A549 (cell line): Measurements from ENCODE around the gene ATXN7. TPM values are rescaled to one million over a fixed set of nuclear protein-coding genes. Genes with fewer than 3 reads are reported as not detected.

ENCODE experiments used
- ATAC-seq, 2 experiments: fragments of 200-7000 bp in 1 of 2; fragments of >200 bp in 1 of 2; cut with Nextera tagmentation in 1 of 2; cut with Tn5 transposase in 1 of 2; 3 replicates each; pipeline versions ENCODE4 v1.8.0 to v1.9.1; 2018 to 2020; ENCODE audit warnings: mild to moderate bottlenecking in 1 of 2, moderate library complexity in 1 of 2
- CTCF ChIA-PET: fragments of 300-600 bp; sonication (Branson Sonifier 250); formaldehyde crosslinking; extraction: SDS; loops from one replicate; lab custom pipeline; 2021; ENCODE audit warnings: antibody characterized with exemption, inconsistent platforms; lab: Yijun Ruan, JAX
- POLR2A ChIA-PET: fragments of 350-600 bp; formaldehyde crosslinking; extraction: SDS; loops from one replicate; lab custom pipeline; 2021; ENCODE audit warnings: antibody characterized with exemption, inconsistent platforms; lab: Yijun Ruan, JAX
- DNase-seq, 2 experiments: peaks; one replicate each; pipeline versions ENCODE4 v3.0.0 to v3.0.0-alpha.2; 2011 to 2016; ENCODE audit warnings: low read depth in 1 of 2, low spot score in 1 of 2
- FAIRE-seq: peaks from 2 replicates; lab custom pipeline; 2011; peaks lifted over from hg19 to GRCh38; lab: Jason Lieb, UNC
- H3K27ac ChIP-seq, 2 experiments: fragments of >200 bp; sonication (Bioruptor Twin); formaldehyde crosslinking; 3 replicates each; pipeline ENCODE4 v1.5.1; 2016 to 2017
- H3K4me1 ChIP-seq: fragments of >200 bp; sonication (Bioruptor Twin); formaldehyde crosslinking; 3 replicates; pipeline ENCODE4 v1.6.1; 2016
- H3K4me2 ChIP-seq: fragments of >200 bp; sonication (Bioruptor Twin); formaldehyde crosslinking; 3 replicates; pipeline ENCODE4 v1.6.1; 2016
- H3K4me3 ChIP-seq: fragments of >200 bp; sonication (Bioruptor Twin); formaldehyde crosslinking; 3 replicates; pipeline ENCODE4 v1.5.1; 2016
- H3K9me3 ChIP-seq: fragments of >200 bp; sonication (Bioruptor Twin); formaldehyde crosslinking; 3 replicates; pipeline ENCODE4 v1.6.1; 2016
- BHLHE40 ChIP-seq: IDR thresholded peaks from 2 replicates; pipeline ENCODE4 v1.6.1; 2012; ENCODE audit warnings: low read depth, low read length, inconsistent platforms
- CHD2 ChIP-seq: fragments of 150-350 bp; IDR thresholded peaks from 2 replicates; pipeline ENCODE4 v1.6.1; 2014; ENCODE audit warnings: low read length; ENCODE audit not compliant: partially characterized antibody
- EHF ChIP-seq: fragments of 250-450 bp; sonication (Bioruptor Pico); IDR thresholded peaks from 2 replicates; pipeline ENCODE4 v1.5.0; 2020; ENCODE audit warnings: mild to moderate bottlenecking
- ESRRA ChIP-seq: fragments of 150-350 bp; IDR thresholded peaks from 2 replicates; pipeline ENCODE4 v1.6.1; 2014; ENCODE audit warnings: mild to moderate bottlenecking, low read length, borderline replicate concordance
- FOSB ChIP-seq: fragments of 250-450 bp; sonication (Bioruptor Pico); IDR thresholded peaks from 2 replicates; pipeline ENCODE4 v1.5.0; 2020; ENCODE audit warnings: mild to moderate bottlenecking, moderate library complexity
- HEYL ChIP-seq: fragments of 250-450 bp; sonication (Bioruptor Pico); IDR thresholded peaks from 2 replicates; pipeline ENCODE4 v1.8.0; 2021; ENCODE audit warnings: mild to moderate bottlenecking, moderate library complexity
- JUNB ChIP-seq: fragments of >200 bp; sonication (Bioruptor Twin); formaldehyde crosslinking; IDR thresholded peaks from 2 replicates; pipeline ENCODE4 v1.6.1; 2016
- KDM1A ChIP-seq: fragments of 200-600 bp; sonication (generic); IDR thresholded peaks from 2 replicates; pipeline ENCODE4 v1.6.1; 2016; ENCODE audit warnings: low read depth, mild to moderate bottlenecking
- MAZ ChIP-seq: fragments of 150-350 bp; IDR thresholded peaks from 2 replicates; pipeline ENCODE4 v1.6.1; 2014; ENCODE audit warnings: antibody characterized with exemption, low read depth, low read length, borderline replicate concordance
- MYC ChIP-seq: IDR thresholded peaks from 2 replicates; pipeline ENCODE4 v1.6.1; 2012; ENCODE audit warnings: mild to moderate bottlenecking, inconsistent platforms, low read length, improper control_type of control experiment, borderline replicate concordance
- RAD21 ChIP-seq, 2 experiments: fragments of >200 bp in 1 of 2; sonication (Bioruptor Twin) in 1 of 2; formaldehyde crosslinking in 1 of 2; IDR thresholded peaks in 1 of 2; conservative IDR thresholded peaks in 1 of 2; 2 replicates in 1 of 2; 3 replicates in 1 of 2; pipeline ENCODE4 v1.6.1; 2012 to 2018; ENCODE audit warnings: inconsistent platforms in 1 of 2
- RFX5 ChIP-seq: fragments of 450-650 bp; IDR thresholded peaks from 2 replicates; pipeline ENCODE4 v1.7.1; 2014; ENCODE audit warnings: antibody characterized with exemption, mild to moderate bottlenecking, moderate library complexity
- TFCP2L1 ChIP-seq: fragments of 250-450 bp; sonication (Bioruptor Pico); IDR thresholded peaks from 2 replicates; pipeline ENCODE4 v1.5.0; 2021; ENCODE audit warnings: mild to moderate bottlenecking
- ZC3H11A ChIP-seq: fragments of 450-650 bp; IDR thresholded peaks from 2 replicates; pipeline ENCODE4 v1.6.1; 2014; ENCODE audit warnings: antibody characterized with exemption, mild to moderate bottlenecking
- ZNF302 ChIP-seq: fragments of 250-450 bp; sonication (Bioruptor Pico); IDR thresholded peaks from 2 replicates; pipeline ENCODE4 v1.9.0; 2021; ENCODE audit warnings: inconsistent platforms, mild to moderate bottlenecking, moderate library complexity
- WGBS: methylation state at CpG from one replicate; pipeline ENCODE4 v1.1.6; 2017; ENCODE audit errors: missing lambda C conversion rate; 5-methylcytosine and 5-hydroxymethylcytosine counted together
- polyA plus RNA-seq, 4 experiments: library from polyadenylated mRNA; depleted of rRNA in 3 of 4; stranded (reverse); fragments of >200 nt; fragmentation: RNase III in 1 of 4; extraction: RNeasy Plus Mini Kit Qiagen cat#74134 plus additional on column Dnase treatment in 1 of 4; gene quantifications; 2 replicates in 3 of 4; 3 replicates in 1 of 4; pipeline ENCODE4 v1.2.3, GENCODE V29; 2011 to 2017
- TF ChIP-seq, protein P1 (sequence below): fragments of >200 bp; sonication (Bioruptor Twin); formaldehyde crosslinking; IDR thresholded peaks from 3 replicates; pipeline ENCODE4 v1.5.1; 2016
- TF ChIP-seq, protein P2 (sequence below): fragments of 200-600 bp; sonication (generic); IDR thresholded peaks from 2 replicates; pipeline ENCODE4 v1.6.1; 2016; ENCODE audit warnings: antibody characterized with exemption, mild to moderate bottlenecking, moderate library complexity
- TF ChIP-seq, protein P3 (sequence below): IDR thresholded peaks from 2 replicates; pipeline ENCODE4 v1.6.1; 2012
- TF ChIP-seq, protein P4 (sequence below): fragments of 250-450 bp; sonication (Bioruptor Pico); IDR thresholded peaks from 2 replicates; pipeline ENCODE4 v1.5.0; 2020; ENCODE audit warnings: low read depth, mild to moderate bottlenecking, moderate library complexity
- TF ChIP-seq, protein P5 (sequence below): fragments of >200 bp; sonication (Bioruptor Twin); formaldehyde crosslinking; IDR thresholded peaks from 2 replicates; pipeline ENCODE4 v1.6.1; 2016
- TF ChIP-seq, protein P6 (sequence below): fragments of >200 bp; sonication (Bioruptor Twin); formaldehyde crosslinking; IDR thresholded peaks from 3 replicates; pipeline ENCODE4 v1.6.1; 2016

Gene ATXN7
- polyA plus RNA-seq, 2 of the 4 experiments (the other 2 are of a cell fraction): 5.4 to 7.3 TPM

DNA sequence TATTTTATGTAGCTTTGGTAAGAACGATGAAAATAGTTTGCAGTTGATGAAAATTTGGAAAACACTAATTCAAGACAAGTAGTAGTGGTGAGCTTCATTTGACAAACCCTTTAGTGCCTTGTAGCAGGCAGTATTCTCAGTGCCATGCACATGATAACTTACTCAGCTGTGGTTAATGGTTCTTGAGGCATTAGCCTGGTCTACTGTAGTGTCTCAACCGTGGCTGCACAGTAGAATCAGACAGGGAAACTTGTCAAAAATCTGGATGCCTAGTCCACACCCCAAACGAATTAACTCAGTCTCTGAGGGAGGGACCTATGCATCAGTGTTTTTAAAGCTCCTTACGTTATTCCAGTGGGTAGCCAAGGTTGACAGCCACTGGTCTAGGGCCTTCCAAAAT, 114.2 kb downstream of the ATXN7 start:
- FAIRE-seq (no peak), ATAC-seq (no peak), DNase-seq (no peak)
- Histone ChIP-seq H3K4me3 (no peak overlapping the region), H3K4me1 (peaks cover 16% of the 10 kb centered on the region; the same call in 2 of the 3 replicates), H3K4me2 (no peak overlapping the region)
- WGBS: 71% methylated on average over 4 of the region's 4 CpGs
- CTCF ChIA-PET: interaction anchor here (1.1 to 4.7 kb wide), 4 partner anchors 16 to 506 kb away, joined by 3 to 33 read pairs (median 7); no protein-coding TSS in a partner anchor
- TF ChIP-seq RFX5 (no peak), CHD2 (no peak), ESRRA (no peak), MAZ (no peak), KDM1A (no peak), TFCP2L1 (CRISPR knock-in tag) (no peak), ZC3H11A (no peak)
- TF ChIP-seq, all 56 proteins: peak for 0
- Histone ChIP-seq H3K9me3 (no peaks in the 10 kb centered on the region), H3K27ac (no peak overlapping the region)
- POLR2A ChIA-PET: no interaction called here

DNA sequence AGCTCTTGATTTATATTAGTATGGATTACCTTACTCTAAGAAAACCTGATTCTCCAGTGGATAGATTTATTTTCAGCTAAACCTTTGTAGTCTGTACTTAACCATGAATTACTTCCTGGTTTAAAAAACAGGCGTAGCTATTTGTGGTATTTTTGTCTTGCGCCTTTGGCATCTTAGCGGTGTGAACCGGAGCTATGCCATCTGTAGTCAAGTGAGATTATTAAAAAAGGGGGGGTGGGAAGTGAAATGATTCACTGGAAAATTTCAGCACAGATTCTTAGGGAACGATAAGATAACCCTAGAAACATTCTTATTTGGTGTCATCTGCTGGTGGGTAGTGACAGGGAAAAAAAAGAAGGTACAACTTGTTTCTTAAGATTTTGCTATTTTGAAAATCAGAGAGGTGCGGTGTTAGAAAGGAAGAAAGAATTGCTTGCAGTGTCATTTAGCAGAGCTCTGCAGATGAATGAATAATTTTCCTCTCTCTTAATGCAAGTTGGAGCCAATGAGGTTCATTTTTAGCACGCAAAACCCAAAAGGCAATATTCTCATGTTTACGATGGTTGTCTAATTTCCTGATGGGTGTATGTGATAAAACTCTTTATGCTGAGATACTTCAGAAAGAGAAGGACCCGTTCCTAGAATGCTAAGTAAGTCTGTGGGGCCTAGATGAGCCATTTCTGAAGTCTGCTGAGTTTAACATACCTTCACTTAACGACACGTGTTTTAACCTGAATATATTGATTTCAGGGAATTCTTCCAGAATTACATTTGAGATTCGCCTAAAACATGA, 115.6 kb downstream of the ATXN7 start:
- no peak overlapping the region for H3K4me2 ChIP-seq
- POLR2A ChIA-PET: no interaction called here
- no peak overlapping the region for H3K4me3 ChIP-seq
- FAIRE-seq: no peak
- WGBS: 92% methylated on average over 12 of the region's 12 CpGs
- H3K27ac ChIP-seq: no peak overlapping the region
- H3K9me3 ChIP-seq: no peaks in the 10 kb centered on the region
- CTCF ChIA-PET: interaction anchor here (1.4 to 4.7 kb wide), 3 partner anchors 14 to 18 kb away, joined by 6 to 33 read pairs (median 9); no protein-coding TSS in a partner anchor
- H3K4me1 ChIP-seq: peaks cover 16% of the 10 kb centered on the region; the same call in 2 of the 3 replicates
- no peak for DNase-seq
- ATAC-seq: no peak
- TF ChIP-seq, protein P1, sequence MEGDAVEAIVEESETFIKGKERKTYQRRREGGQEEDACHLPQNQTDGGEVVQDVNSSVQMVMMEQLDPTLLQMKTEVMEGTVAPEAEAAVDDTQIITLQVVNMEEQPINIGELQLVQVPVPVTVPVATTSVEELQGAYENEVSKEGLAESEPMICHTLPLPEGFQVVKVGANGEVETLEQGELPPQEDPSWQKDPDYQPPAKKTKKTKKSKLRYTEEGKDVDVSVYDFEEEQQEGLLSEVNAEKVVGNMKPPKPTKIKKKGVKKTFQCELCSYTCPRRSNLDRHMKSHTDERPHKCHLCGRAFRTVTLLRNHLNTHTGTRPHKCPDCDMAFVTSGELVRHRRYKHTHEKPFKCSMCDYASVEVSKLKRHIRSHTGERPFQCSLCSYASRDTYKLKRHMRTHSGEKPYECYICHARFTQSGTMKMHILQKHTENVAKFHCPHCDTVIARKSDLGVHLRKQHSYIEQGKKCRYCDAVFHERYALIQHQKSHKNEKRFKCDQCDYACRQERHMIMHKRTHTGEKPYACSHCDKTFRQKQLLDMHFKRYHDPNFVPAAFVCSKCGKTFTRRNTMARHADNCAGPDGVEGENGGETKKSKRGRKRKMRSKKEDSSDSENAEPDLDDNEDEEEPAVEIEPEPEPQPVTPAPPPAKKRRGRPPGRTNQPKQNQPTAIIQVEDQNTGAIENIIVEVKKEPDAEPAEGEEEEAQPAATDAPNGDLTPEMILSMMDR: no peak
- no peak for TF ChIP-seq MYC

DNA sequence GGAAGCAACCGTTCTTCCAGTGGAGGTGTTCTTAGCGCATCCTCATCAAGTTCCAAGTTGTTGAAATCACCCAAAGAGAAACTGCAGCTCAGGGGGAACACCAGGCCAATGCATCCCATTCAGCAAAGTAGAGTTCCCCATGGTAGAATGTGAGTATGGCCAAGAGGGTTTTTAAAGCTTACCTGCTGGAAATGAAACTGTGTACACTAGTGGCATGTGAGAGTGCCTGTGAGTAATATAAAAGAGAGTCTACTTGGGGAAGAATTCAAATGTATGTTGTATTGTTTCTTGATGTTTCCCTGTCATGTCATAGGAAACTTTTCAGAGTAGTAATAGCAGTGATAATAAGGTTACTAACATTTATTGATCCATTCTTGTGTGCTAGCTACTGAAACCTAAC, 116.4 kb downstream of the ATXN7 start:
- FAIRE-seq (no peak), ATAC-seq (no peak)
- CTCF ChIA-PET: interaction anchor here (1.4 to 4.7 kb wide), 2 partner anchors 13 to 18 kb away, joined by 6 to 33 read pairs; no protein-coding TSS in a partner anchor
- TF ChIP-seq, protein P2, sequence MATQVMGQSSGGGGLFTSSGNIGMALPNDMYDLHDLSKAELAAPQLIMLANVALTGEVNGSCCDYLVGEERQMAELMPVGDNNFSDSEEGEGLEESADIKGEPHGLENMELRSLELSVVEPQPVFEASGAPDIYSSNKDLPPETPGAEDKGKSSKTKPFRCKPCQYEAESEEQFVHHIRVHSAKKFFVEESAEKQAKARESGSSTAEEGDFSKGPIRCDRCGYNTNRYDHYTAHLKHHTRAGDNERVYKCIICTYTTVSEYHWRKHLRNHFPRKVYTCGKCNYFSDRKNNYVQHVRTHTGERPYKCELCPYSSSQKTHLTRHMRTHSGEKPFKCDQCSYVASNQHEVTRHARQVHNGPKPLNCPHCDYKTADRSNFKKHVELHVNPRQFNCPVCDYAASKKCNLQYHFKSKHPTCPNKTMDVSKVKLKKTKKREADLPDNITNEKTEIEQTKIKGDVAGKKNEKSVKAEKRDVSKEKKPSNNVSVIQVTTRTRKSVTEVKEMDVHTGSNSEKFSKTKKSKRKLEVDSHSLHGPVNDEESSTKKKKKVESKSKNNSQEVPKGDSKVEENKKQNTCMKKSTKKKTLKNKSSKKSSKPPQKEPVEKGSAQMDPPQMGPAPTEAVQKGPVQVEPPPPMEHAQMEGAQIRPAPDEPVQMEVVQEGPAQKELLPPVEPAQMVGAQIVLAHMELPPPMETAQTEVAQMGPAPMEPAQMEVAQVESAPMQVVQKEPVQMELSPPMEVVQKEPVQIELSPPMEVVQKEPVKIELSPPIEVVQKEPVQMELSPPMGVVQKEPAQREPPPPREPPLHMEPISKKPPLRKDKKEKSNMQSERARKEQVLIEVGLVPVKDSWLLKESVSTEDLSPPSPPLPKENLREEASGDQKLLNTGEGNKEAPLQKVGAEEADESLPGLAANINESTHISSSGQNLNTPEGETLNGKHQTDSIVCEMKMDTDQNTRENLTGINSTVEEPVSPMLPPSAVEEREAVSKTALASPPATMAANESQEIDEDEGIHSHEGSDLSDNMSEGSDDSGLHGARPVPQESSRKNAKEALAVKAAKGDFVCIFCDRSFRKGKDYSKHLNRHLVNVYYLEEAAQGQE: no peak
- TF ChIP-seq, protein P1: no peak
- TF ChIP-seq, protein P3, sequence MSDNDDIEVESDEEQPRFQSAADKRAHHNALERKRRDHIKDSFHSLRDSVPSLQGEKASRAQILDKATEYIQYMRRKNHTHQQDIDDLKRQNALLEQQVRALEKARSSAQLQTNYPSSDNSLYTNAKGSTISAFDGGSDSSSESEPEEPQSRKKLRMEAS: no peak
- TF ChIP-seq, protein P4, sequence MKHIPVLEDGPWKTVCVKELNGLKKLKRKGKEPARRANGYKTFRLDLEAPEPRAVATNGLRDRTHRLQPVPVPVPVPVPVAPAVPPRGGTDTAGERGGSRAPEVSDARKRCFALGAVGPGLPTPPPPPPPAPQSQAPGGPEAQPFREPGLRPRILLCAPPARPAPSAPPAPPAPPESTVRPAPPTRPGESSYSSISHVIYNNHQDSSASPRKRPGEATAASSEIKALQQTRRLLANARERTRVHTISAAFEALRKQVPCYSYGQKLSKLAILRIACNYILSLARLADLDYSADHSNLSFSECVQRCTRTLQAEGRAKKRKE (CRISPR knock-in tag): no peak
- TF ChIP-seq RFX5 (no peak), KDM1A (no peak), EHF (CRISPR knock-in tag) (no peak), FOSB (CRISPR knock-in tag) (no peak), RAD21 (conservative IDR thresholded peaks at IDR 0.05 in 1 of 2, IDR thresholded peaks at IDR 0.05 in 1 of 2) (no peak), ZNF302 (CRISPR knock-in tag) (no peak), JUNB (no peak), HEYL (no peak), BHLHE40 (no peak)
- TF ChIP-seq, protein P5, sequence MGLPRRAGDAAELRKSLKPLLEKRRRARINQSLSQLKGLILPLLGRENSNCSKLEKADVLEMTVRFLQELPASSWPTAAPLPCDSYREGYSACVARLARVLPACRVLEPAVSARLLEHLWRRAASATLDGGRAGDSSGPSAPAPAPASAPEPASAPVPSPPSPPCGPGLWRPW: no peak
- TF ChIP-seq, protein P6, sequence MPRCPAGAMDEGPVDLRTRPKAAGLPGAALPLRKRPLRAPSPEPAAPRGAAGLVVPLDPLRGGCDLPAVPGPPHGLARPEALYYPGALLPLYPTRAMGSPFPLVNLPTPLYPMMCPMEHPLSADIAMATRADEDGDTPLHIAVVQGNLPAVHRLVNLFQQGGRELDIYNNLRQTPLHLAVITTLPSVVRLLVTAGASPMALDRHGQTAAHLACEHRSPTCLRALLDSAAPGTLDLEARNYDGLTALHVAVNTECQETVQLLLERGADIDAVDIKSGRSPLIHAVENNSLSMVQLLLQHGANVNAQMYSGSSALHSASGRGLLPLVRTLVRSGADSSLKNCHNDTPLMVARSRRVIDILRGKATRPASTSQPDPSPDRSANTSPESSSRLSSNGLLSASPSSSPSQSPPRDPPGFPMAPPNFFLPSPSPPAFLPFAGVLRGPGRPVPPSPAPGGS: no peak

More for the DNA sequence above, 116.4 kb downstream of the ATXN7 start:
- POLR2A ChIA-PET: no interaction called here
- Histone ChIP-seq H3K4me3 (no peak overlapping the region), H3K4me1 (peaks cover 16% of the 10 kb centered on the region; the same call in 2 of the 3 replicates), H3K4me2 (no peak overlapping the region), H3K9me3 (no peaks in the 10 kb centered on the region), H3K27ac (no peak overlapping the region)
- 85% methylated on average over 2 of the region's 2 CpGs for WGBS
- no peak for DNase-seq
